Esophagus muscularis mucosa (tissue), 4 donors: ENCODE results near the gene CD1C. TPM values are rescaled to one million over a fixed set of nuclear protein-coding genes. Genes with fewer than 3 reads are reported as not detected.
"Not testable (repeated sequence)": the region's sequence is repeated elsewhere in the genome, so short reads cannot be mapped to it uniquely, and the experiment has no call there.

Source experiments
- DNase-seq: peaks from one replicate; pipeline ENCODE4 v3.0.0-alpha.2; 2017; ENCODE audit errors: extremely low spot score
- H3K27ac ChIP-seq, 4 donors: fragments of 200-600 bp; sonication (generic); replicated peaks in 1 of 4; 1 replicate in 3 of 4; 2 replicates in 1 of 4; pipeline ENCODE4 v1.5.1; 2016 to 2019; ENCODE audit warnings: mild to moderate bottlenecking in 1 of 4
- H3K27me3 ChIP-seq, 4 donors: fragments of 200-600 bp; sonication (generic); one replicate each; pipeline versions ENCODE4 v1.5.1 to v1.6.0; 2016 to 2019
- H3K36me3 ChIP-seq, 4 donors: fragments of 200-600 bp; sonication (generic); one replicate each; pipeline ENCODE4 v1.5.1; 2016 to 2019
- H3K4me1 ChIP-seq, 4 donors: fragments of 200-600 bp; sonication (generic); one replicate each; pipeline ENCODE4 v1.5.1; 2016 to 2019
- H3K4me3 ChIP-seq, 4 donors: fragments of 200-600 bp; sonication (generic); 1 replicate in 2 of 4; 2 replicates in 2 of 4; pipeline ENCODE4 v1.5.1; 2016 to 2019; ENCODE audit warnings: mild to moderate bottlenecking in 4 of 4, moderate library complexity in 1 of 4
- H3K9me3 ChIP-seq, 4 donors: fragments of 200-600 bp; sonication (generic); 1 replicate in 3 of 4; 2 replicates in 1 of 4; pipeline ENCODE4 v1.5.1; 2016 to 2019
- CTCF ChIP-seq, 3 experiments: fragments of 200-600 bp in 2 of 3; fragments of 450-650 bp in 1 of 3; sonication (generic) in 2 of 3; IDR thresholded peaks; one replicate each; pipeline ENCODE4 v1.5.1; 2017 to 2019; ENCODE audit warnings: antibody characterized with exemption in 3 of 3, mild to moderate bottlenecking in 2 of 3, moderate library complexity in 1 of 3
- EP300 ChIP-seq: sonication (generic); formaldehyde crosslinking; IDR thresholded peaks from one replicate; pipeline ENCODE4 v1.6.1; 2017; ENCODE audit warnings: antibody characterized with exemption
- POLR2A ChIP-seq: fragments of 450-650 bp; IDR thresholded peaks from one replicate; pipeline ENCODE4 v1.6.1; 2017; ENCODE audit warnings: antibody characterized with exemption, moderate library complexity, mild to moderate bottlenecking, low read depth
- POLR2AphosphoS5 ChIP-seq, 2 donors: sonication (generic); formaldehyde crosslinking; IDR thresholded peaks; one replicate each; pipeline ENCODE4 v1.6.1; 2017; ENCODE audit warnings: antibody characterized with exemption in 2 of 2
- WGBS: methylation state at CpG from one replicate; pipeline ENCODE4 v1.1.5; 2018; 5-methylcytosine and 5-hydroxymethylcytosine counted together
- intact Hi-C: fragments of 100-400 bp; cut with DNase I; formaldehyde crosslinking; loops from one replicate; pipeline ENCODE4 v1.15.1; 2023
- total RNA-seq, 4 donors: library from RNA; depleted of rRNA; stranded (reverse); fragments of >200 nt; gene quantifications; one replicate each; pipeline versions ENCODE4 v1.1.0 to v1.2.1, GENCODE V29; 2016

Gene CD1C
- total RNA-seq, 4 donors from 2014 or later: 0.69 to 1.2 TPM; not detected in 2

- WGBS: 54% methylated on average over 2 of the region's 2 CpGs
- no peak for DNase-seq
- no peak overlapping the region for H3K4me3 ChIP-seq
- no peaks in the 10 kb centered on the region for H3K4me1 ChIP-seq
- H3K27me3 ChIP-seq: no peaks in the 10 kb centered on the region
- H3K27ac ChIP-seq: no peak overlapping the region
- H3K36me3 ChIP-seq: no peaks in the 10 kb centered on the region
- no peaks in the 10 kb centered on the region for H3K9me3 ChIP-seq
- intact Hi-C loops: no loop called here
- no peak for TF ChIP-seq CTCF (IDR thresholded peaks at IDR 0.05)
- no peak for TF ChIP-seq POLR2A
- TF ChIP-seq EP300: no peak
- no peak for TF ChIP-seq POLR2AphosphoS5 (IDR thresholded peaks at IDR 0.05)
Observed at GRCh38 chr1:158334526-158335212, 44.9 kb downstream of the CD1C start.

GRCh38 chr1:158335213-158335532, 45.5 kb downstream of the CD1C start:
- DNase-seq: no peak
- Histone ChIP-seq H3K27me3 (no peaks in the 10 kb centered on the region), H3K4me3 (no peak overlapping the region), H3K4me1 (no peaks in the 10 kb centered on the region), H3K9me3 (peaks cover 0 to 2% (median 0%) of the 10 kb centered on the region in 4 donors), H3K36me3 (no peaks in the 10 kb centered on the region), H3K27ac (no peak overlapping the region)
- TF ChIP-seq POLR2A: no peak
- TF ChIP-seq EP300: no peak
- no peak for TF ChIP-seq CTCF (IDR thresholded peaks at IDR 0.05)
- no peak for TF ChIP-seq POLR2AphosphoS5 (IDR thresholded peaks at IDR 0.05)
- intact Hi-C loops: no loop called here

- intact Hi-C loops, H3K9me3 ChIP-seq, DNase-seq, H3K27me3 ChIP-seq, H3K27ac ChIP-seq, H3K4me3 ChIP-seq, H3K36me3 ChIP-seq, H3K4me1 ChIP-seq: not testable (repeated sequence)
- 65% methylated on average over 7 of the region's 7 CpGs for WGBS
Observed at GRCh38 chr1:158336413-158336812, 46.7 kb downstream of the CD1C start.

Other genes starting within 250 kb of the CD1C start
- gene CD1D, start 109.0 kb upstream of the CD1C start, total RNA-seq: 1 to 10 TPM in 2 of 4 donors, under 1 TPM in 2; 0.26 to 2.0 (median 1.1) TPM
- gene CD1A, start 35.5 kb upstream of the CD1C start, total RNA-seq: not detected
- gene CD1B, start 41.6 kb downstream of the CD1C start, total RNA-seq: not detected
- gene CD1E, start 64.0 kb downstream of the CD1C start, total RNA-seq: under 1 TPM in 2 of 4 donors, not detected in 2; 0.23 to 0.99 TPM
- gene OR10T2, start 109.5 kb downstream of the CD1C start, total RNA-seq: not detected
- not detected for gene OR10K2, start 136.3 kb downstream of the CD1C start, total RNA-seq
- not detected for gene OR10K1, start 171.9 kb downstream of the CD1C start, total RNA-seq
- not detected for gene OR10R2, start 182.3 kb downstream of the CD1C start, total RNA-seq